Measurements from ENCODE around the gene CAMK2A.

GRCh38 chr5:150261231-150261630 is 28.3 kb downstream of the CAMK2A start:
- TF ChIP-seq POLR2A (IDR thresholded peaks at IDR 0.05) (no peak), CTCF (IDR thresholded peaks at IDR 0.05) (no peak), POLR2AphosphoS5 (IDR thresholded peaks at IDR 0.05) (no peak)
